MCF 10A (cell line): Measurements from ENCODE around the gene MDP1. TPM values are rescaled to one million over a fixed set of nuclear protein-coding genes. Genes with fewer than 3 reads are reported as not detected.
A peak's percentile ranks its signal among the peaks of the same experiment; 100 is the strongest.

ENCODE experiments used
- BruUV-seq: library from RNA; stranded (reverse); fragments of 400-500 nt; replicated peaks from 2 replicates; lab custom pipeline; 2021; lab: Mats Ljungman, UMichigan
- CTCF ChIA-PET: fragments of 300-600 bp; sonication (Branson Sonifier 250); formaldehyde crosslinking; extraction: SDS; loops from one replicate; lab custom pipeline; 2021; ENCODE audit warnings: antibody characterized with exemption, inconsistent platforms; lab: Yijun Ruan, JAX
- POLR2A ChIA-PET: fragments of 300-600, 350-650 bp; sonication (Branson Sonifier 250); formaldehyde crosslinking; extraction: SDS; loops from one replicate; lab custom pipeline; 2020; ENCODE audit warnings: antibody characterized with exemption, inconsistent platforms; lab: Yijun Ruan, JAX
- DNase-seq: peaks from one replicate; pipeline ENCODE4 v3.0.0-alpha.2; 2018; ENCODE audit not compliant: unreplicated experiment
- H3K27ac Mint-ChIP-seq: one replicate; pipeline ENCODE4 v1.8.0; 2022; ENCODE audit warnings: mild to moderate bottlenecking, low read depth, mixed read lengths; ENCODE audit not compliant: unreplicated experiment
- H3K27me3 Mint-ChIP-seq: one replicate; pipeline ENCODE4 v1.8.0; 2022; ENCODE audit warnings: mixed read lengths; ENCODE audit not compliant: insufficient read depth, unreplicated experiment
- H3K36me3 Mint-ChIP-seq: one replicate; pipeline ENCODE4 v1.8.0; 2022; ENCODE audit warnings: mild to moderate bottlenecking, moderate library complexity, mixed read lengths; ENCODE audit not compliant: insufficient read depth, unreplicated experiment
- H3K4me1 Mint-ChIP-seq: one replicate; pipeline ENCODE4 v1.8.0; 2022; ENCODE audit warnings: mixed read lengths; ENCODE audit not compliant: insufficient read depth, unreplicated experiment
- H3K4me3 Mint-ChIP-seq: one replicate; pipeline ENCODE4 v1.8.0; 2022; ENCODE audit warnings: mild to moderate bottlenecking, moderate library complexity, mixed read lengths; ENCODE audit not compliant: unreplicated experiment
- H3K9me3 Mint-ChIP-seq: one replicate; pipeline ENCODE4 v1.8.0; 2022; ENCODE audit warnings: mixed read lengths; ENCODE audit not compliant: unreplicated experiment
- CTCF ChIP-seq: fragments of 200-600 bp; IDR thresholded peaks from one replicate; pipeline ENCODE4 v1.8.0; 2022; ENCODE audit warnings: antibody characterized with exemption, mild to moderate bottlenecking; ENCODE audit not compliant: unreplicated experiment
- intact Hi-C: fragments of 100-400 bp; cut with micrococcal nuclease; formaldehyde crosslinking; loops from 2 replicates; pipeline ENCODE4 v1.14.1; 2022
- total RNA-seq: library from RNA; stranded (reverse); gene quantifications from 2 replicates; pipeline ENCODE4 v1.2.3, GENCODE V29; 2022

Gene MDP1
- total RNA-seq, 1 experiment from 2014 or later, result 20.2 TPM

- intact Hi-C loops, result no loop called here
- H3K27me3 Mint-ChIP-seq, result no peaks in the 10 kb centered on the region
- no peaks in the 10 kb centered on the region for H3K9me3 Mint-ChIP-seq
- peaks cover 27% of the 10 kb centered on the region for H3K36me3 Mint-ChIP-seq
- no peak for TF ChIP-seq CTCF
- CTCF ChIA-PET, result interaction anchor here (0.9 to 32.3 kb wide), 4 partner anchors 12 to 54 kb away, joined by 4 to 457 read pairs (median 204); partner anchors contain the start of genes CIDEB, DHRS1, NOP9 and TINF2
- peak overlapping the region; percentile 23 for H3K27ac Mint-ChIP-seq
- H3K4me3 Mint-ChIP-seq, result no peak overlapping the region
- no TSS peak for BruUV-seq
- no peak for DNase-seq
- POLR2A ChIA-PET, result interaction anchor here (0.5 to 1.6 kb wide), 3 partner anchors 9 to 42 kb away, joined by 3 to 4 read pairs (median 3); partner anchors contain the start of gene TGM1
- H3K4me1 Mint-ChIP-seq, result peaks cover 14% of the 10 kb centered on the region
Measured at GRCh38 chr14:24253936-24254335, 38.1 kb upstream of the MDP1 start.

- DNase-seq, result no peak
- Mint-ChIP-seq H3K4me1 (peaks cover 10% of the 10 kb centered on the region), H3K36me3 (peaks cover 27% of the 10 kb centered on the region), H3K27me3 (no peaks in the 10 kb centered on the region), H3K9me3 (no peaks in the 10 kb centered on the region), H3K27ac (no peak overlapping the region), H3K4me3 (no peak overlapping the region)
- no peak for TF ChIP-seq CTCF
- ChIA-PET CTCF (interaction anchor here (0.6 to 32.3 kb wide), 8 partner anchors 11 to 80 kb away, joined by 4 to 457 read pairs (median 12); partner anchors contain the start of genes CIDEB, RABGGTA and TINF2), POLR2A (interaction anchor here (0.6 to 2.3 kb wide), 4 partner anchors 10 to 45 kb away, joined by 3 to 18 read pairs (median 4); partner anchors contain the start of genes TGM1 and TINF2)
- intact Hi-C loops, result no loop called here
- no TSS peak for BruUV-seq
Measured at GRCh38 chr14:24252289-24253124, 36.6 kb upstream of the MDP1 start.

- ChIA-PET CTCF (interaction anchor here (0.6 to 32.3 kb wide), 8 partner anchors 10 to 83 kb away, joined by 3 to 457 read pairs (median 12); partner anchors contain the start of genes ADCY4, CIDEB, RABGGTA and TINF2), POLR2A (interaction anchor here (1.3 to 2.3 kb wide), 3 partner anchors 10 to 47 kb away, joined by 3 to 18 read pairs (median 5); partner anchors contain the start of gene TINF2)
- Mint-ChIP-seq H3K36me3 (peaks cover 20% of the 10 kb centered on the region), H3K27me3 (no peaks in the 10 kb centered on the region), H3K27ac (no peak overlapping the region), H3K9me3 (no peaks in the 10 kb centered on the region), H3K4me3 (no peak overlapping the region), H3K4me1 (peaks cover 7% of the 10 kb centered on the region)
- TF ChIP-seq CTCF, result no peak
- DNase-seq, result no peak
- intact Hi-C loops, result no loop called here
- BruUV-seq, result no TSS peak
Measured at GRCh38 chr14:24251880-24252288, 36.0 kb upstream of the MDP1 start.

GRCh38 chr14:24250354-24250753 lies 34.5 kb upstream of the MDP1 start:
- H3K9me3 Mint-ChIP-seq, result no peaks in the 10 kb centered on the region
- H3K4me1 Mint-ChIP-seq, result peaks cover 6% of the 10 kb centered on the region
- TF ChIP-seq CTCF, result no peak
- no peaks in the 10 kb centered on the region for H3K27me3 Mint-ChIP-seq
- no TSS peak for BruUV-seq
- intact Hi-C loops, result no loop called here
- H3K36me3 Mint-ChIP-seq, result peaks cover 11% of the 10 kb centered on the region
- ChIA-PET POLR2A (interaction anchor here (0.9 to 2.3 kb wide), 4 partner anchors 8 to 48 kb away, joined by 3 to 18 read pairs (median 6); partner anchors contain the start of gene TINF2), CTCF (interaction anchor here (0.6 to 32.3 kb wide), 6 partner anchors 8 to 186 kb away, joined by 3 to 457 read pairs (median 15); partner anchors contain the start of genes CIDEB and TINF2)
- H3K4me3 Mint-ChIP-seq, result no peak overlapping the region
- DNase-seq, result no peak
- peak overlapping the region; percentile 24 for H3K27ac Mint-ChIP-seq
